Hypothalamus (tissue), 51 donors: ENCODE measurements around the gene RABEPK.
"Not testable (repeated sequence)": the region's sequence is repeated elsewhere in the genome, so short reads cannot be mapped to it uniquely, and the experiment has no call there.

Experiments used
- DNase-seq, 51 donors: peaks; one replicate each; lab custom pipeline; 2025; lab: John Stamatoyannopoulos, UW

The RABEPK gene

DNA sequence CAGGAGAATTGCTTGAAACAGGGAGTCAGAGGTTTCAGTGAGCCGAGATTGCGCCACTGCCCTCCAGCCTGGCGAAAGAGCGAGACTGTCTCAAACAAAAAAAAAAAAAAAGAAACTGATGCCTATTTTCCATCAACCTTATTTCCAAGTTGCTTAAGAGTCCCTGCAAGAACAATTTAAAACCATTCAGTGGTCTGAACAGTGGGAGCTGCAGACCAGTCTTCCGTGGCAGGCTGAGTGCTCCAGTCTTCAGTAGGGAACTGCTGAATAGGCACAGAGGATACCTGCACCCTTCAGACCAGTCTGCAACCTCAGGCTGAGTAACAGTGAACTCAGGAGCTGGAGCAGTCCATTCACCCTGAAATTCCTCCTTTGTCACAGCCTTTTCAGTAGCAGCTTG lies 5.9 kb upstream of the RABEPK start:
- not testable (repeated sequence) for DNase-seq

DNA sequence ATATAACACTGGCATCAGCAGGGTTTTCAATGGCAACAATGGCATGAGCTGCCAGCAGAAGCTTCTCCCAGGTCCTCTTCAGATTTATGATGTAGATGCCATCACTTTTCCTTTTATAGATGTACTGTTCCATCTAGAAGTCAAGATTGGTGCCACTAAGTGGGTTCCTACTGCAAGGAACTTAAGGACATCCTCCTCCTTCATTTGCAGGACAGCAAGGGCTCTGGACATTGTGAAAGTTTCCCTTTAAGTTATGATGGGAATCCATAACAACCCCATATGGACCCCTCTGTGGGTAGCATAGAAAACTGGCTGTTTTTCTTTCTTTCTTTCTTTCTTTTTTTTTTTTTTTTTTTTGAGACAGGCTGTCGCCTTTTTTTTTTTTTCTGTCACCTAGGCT lies 4.8 kb upstream of the RABEPK start:
- not testable (repeated sequence) for DNase-seq

- no peak for DNase-seq
Measured at GRCh38 chr9:125202846-125203618, 2.7 kb downstream of the RABEPK start.

GRCh38 chr9:125204477-125204876 lies 4.1 kb downstream of the RABEPK start:
- no peak for DNase-seq

- DNase-seq = no peak
Measured at GRCh38 chr9:125214186-125214585, 13.8 kb downstream of the RABEPK start.

GRCh38 chr9:125218621-125219020 lies 18.3 kb downstream of the RABEPK start:
- no peak for DNase-seq

DNA sequence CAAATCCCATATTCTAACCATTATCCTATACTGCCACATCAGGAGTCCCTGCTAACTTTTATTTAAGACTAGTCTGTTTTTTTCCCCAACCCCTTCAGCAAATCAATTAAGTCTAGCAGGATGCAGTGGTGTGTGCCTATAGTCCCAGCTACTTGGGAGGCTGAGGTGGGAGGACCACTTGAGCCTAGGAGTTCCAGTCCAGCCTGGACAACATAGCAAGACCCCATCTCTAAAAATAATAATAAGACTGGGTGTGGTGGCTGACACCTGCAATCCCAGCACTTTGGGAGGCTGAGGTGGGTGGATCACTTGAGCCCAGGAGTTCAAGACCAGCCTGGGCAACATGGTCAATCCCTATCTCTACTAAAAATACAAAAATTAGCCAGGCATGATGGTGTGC lies 24.5 kb downstream of the RABEPK start:
- DNase-seq = not testable (repeated sequence)

GRCh38 chr9:125227761-125228160 lies 27.4 kb downstream of the RABEPK start:
- DNase-seq = peak in 9 of 51 donors; percentile 3 to 9 (median 4)

DNA sequence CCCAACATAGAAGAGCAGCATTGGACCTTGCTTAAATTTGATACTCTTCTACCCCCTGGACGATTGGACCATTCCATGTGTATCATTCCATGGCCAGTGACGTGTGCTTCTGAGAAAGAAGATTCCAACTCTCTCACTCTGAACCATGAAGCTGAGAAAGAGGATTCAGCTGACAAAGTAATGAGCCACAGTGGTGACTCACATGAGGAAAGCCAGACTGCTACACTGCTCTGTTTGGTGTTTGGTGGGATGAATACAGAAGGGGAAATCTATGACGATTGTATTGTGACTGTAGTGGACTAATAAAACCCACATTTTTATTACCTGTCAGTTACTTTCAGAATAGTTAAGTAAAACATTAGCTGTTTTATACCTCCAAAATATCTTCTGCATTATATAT lies 33.3 kb downstream of the RABEPK start:
- DNase-seq = peak in 1 of 51 donors; percentile 23

GRCh38 chr9:125234099-125234498 lies 33.8 kb downstream of the RABEPK start:
- not testable (repeated sequence) for DNase-seq

DNA sequence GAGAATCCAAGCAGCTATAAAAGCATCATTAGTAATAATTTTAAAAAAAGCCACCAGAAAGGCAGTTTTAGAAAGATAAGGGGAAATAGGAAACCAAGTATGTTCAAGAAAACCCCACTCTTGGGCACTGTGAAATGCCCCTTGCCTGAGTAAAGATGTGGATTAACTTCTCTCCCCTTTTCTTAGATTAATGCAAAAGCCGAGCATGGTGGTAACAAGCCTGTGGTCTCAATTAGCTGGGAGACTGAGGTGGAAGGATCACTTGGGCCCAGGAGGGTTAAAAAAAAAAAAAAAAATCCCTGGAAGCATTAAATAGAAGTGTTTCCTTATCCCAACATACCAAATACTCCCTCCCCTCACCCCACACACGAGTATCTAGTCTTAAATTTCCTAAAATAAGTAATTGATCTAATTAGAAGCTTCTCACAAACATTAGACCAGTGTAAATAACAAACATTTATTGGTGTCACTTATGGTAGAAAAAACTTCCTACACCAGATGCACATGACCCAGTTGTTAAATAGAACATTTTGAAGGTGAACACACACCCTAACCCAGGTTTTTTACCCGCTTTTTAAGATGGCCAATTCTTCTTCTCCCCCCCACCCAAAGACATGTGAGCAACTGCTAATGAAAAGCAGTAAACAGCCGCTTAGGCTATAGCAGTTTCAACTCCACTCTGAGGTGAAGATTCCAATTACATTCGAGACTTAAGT lies 35.6 kb downstream of the RABEPK start:
- no peak for DNase-seq

DNA sequence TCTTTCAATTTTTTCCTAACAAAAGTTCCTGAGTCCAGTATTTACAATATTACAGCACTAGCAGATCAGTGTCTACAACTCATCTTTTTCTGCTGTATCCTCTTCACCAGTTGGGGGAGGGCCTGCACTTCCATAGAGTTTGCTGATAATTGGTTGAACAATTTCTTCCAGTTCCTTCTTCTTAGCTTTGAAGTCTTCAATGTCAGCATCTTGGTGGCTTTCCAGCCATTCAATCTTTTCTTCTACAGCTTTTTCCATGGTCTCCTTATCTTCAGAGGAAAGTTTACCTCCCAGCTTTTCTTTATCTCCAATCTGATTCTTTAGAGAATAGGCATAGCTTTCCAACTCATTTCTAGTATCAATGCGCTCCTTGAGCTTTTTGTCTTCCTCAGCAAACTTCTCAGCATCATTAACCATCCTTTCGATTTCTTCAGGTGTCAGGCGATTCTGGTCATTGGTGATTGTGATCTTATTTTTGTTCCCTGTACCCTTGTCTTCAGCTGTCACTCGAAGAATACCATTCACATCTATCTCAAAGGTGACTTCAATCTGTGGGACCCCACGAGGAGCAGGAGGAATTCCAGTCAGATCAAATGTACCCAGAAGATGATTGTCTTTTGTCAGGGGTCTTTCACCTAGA lies 36.3 kb downstream of the RABEPK start:
- not testable (repeated sequence) for DNase-seq

DNA sequence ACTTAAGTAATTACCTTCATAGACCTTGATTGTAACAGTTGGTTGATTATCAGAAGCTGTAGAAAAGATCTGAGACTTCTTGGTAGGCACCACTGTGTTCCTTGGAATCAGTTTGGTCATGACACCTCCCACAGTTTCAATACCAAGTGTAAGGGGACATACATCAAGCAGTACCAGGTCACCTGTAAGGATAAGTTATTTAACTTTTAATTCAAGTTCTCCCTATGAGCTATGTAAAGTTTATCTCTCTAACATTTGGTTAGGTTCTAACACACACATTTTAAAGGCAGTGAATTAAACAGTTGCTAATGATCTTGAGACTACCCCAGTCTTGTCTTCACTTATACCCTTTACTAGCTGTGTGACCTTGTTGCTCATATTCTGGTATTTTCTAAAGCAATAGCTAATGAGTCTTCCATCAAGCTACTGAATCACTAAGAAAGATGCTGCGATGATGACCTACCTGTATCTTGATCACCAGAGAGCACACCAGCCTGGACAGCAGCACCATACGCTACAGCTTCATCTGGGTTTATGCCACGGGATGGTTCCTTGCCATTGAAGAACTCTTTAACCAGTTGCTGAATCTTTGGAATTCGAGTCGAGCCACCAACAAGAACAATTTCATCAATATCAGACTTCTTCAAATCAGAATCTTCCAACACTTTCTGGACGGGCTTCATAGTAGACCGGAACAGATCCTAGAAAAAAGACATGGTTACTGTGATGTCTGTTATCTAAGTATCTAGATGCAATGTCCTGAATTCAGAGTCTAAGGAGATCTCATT lies 38.0 kb downstream of the RABEPK start:
- no peak for DNase-seq

- no peak for DNase-seq
Measured at GRCh38 chr9:125238915-125239446, 38.6 kb downstream of the RABEPK start.

GRCh38 chr9:125239631-125240597 lies 39.6 kb downstream of the RABEPK start:
- DNase-seq = no peak

GRCh38 chr9:125240649-125240999 lies 40.3 kb downstream of the RABEPK start:
- DNase-seq = peak in 11 of 51 donors; percentile 15 to 60 (median 44)

DNA sequence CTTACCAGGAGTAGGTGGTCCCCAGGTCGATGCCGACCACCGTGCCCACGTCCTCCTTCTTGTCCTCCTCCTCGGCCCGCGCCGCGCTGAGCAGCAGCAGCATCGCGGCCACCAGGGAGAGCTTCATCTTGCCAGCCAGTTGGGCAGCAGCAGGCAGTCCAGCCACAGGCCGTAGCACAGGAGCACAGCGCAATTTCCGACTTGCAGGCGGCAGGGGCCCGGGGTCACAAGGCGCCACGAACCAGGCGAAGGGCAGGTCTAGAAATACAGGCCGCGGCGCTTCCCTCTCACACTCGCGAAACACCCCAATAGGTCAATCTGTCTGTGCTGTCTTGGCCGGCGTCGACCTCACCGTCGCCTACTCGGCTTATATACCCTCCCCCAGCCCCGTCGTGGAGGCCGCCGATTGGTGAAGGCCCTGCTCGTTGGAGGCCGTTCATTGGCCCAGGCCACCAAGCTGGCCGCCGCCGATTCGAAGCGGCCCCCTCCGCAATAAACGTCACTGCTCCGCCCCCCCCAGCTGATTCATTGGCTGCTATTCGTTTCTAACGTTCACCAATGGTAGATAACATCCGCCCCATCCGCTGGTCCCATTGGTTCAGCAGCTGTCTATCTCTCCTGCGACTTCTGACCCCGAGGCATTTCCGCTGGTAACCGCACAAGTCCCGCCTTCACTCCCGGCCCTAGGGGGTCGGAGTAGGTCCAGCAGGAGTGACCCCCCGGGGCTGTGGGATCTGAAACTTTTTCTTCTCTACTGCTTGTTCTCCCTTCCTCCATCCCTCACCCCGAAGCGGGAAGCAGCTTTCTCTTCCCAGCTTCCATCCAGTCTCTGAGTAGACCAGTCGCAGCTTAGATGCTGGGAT lies 40.9 kb downstream of the RABEPK start, which contains the start of gene HSPA5:
TSS of gene HSPA5 (minus strand) at position 344 of the 863 bp plus-strand sequence. CDS start at position 127, 217 bp downstream.
- peak; percentile 80 to 100 (median 99) for DNase-seq
